ENCODE measurements around the gene MOCS1.
"Not testable (repeated sequence)": the region's sequence is repeated elsewhere in the genome, so short reads cannot be mapped to it uniquely, and the experiment has no call there.

The MOCS1 gene

GRCh38 chr6:39934131-39934757 lies at the start of gene MOCS1:
MOCS1 (minus strand) TSS chr6:39934462; CDS start chr6:39934417, 45 bp downstream.
- DNase-seq: peak; percentile 40

DNA sequence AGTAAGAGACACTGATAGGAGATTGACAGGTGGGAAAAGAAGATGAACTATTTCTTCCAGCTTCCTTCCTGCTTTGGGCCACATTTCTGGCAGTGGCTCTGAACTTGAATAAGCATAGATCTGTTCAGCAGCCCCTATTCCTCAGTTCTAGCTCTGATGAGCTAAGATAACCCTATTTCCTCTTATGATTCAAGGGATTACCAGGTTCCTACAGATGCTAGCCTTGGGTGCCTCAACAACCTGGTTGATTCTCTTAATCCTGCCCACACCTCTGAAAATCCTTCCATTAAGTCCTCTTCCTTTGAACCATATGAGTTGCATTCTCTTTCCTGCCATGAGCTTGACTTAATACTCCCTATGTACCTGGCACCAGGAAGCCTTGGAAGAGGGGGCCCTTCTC lies 49.8 kb upstream of the MOCS1 start:
- DNase-seq: no peak

GRCh38 chr6:39983193-39983592 lies 48.9 kb upstream of the MOCS1 start:
- no peak for DNase-seq

GRCh38 chr6:39982720-39983119 lies 48.5 kb upstream of the MOCS1 start:
- DNase-seq: no peak

GRCh38 chr6:39980839-39981580 lies 46.7 kb upstream of the MOCS1 start:
- DNase-seq: peak; percentile 50

DNA sequence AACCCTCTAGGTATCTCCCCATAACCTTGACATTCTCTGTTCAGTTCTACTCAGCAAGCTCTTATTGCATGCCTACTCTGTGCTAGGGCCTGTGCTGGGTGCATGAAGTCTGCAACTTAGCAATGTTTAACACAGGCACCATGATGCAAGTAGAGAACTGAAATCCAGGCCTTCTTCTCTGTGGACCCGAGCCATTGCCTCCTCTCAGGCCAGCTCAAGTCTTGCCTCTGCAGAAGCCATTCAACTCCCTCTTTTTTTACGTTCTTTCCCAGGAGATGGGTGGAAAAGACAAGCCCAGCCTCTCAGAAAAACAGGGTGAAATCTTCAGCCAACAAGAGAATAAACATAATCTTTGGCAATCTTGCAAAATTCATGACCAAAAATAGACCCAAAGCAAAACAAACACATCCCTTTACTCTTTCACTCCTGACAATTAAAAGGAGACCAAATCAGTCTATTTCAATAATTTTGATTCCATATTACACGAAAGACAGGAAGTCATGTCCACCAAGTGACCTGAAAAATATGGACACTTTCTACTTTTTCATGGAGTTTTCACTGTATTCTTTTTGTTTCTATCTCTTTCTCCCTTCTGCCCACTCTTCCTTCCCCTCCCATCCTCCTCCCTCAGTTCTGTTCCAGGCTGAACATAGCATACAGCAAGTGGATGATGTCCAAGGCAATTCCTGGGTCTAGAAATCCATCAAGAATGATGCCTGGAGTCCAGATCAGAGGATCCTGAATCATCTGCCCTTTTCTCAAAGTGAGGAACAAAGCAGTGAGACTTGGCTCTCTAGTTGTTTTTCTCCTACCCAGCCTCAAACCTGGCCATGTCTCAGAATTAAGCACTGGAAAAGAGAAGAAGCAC lies 45.4 kb upstream of the MOCS1 start:
- DNase-seq: no peak

DNA sequence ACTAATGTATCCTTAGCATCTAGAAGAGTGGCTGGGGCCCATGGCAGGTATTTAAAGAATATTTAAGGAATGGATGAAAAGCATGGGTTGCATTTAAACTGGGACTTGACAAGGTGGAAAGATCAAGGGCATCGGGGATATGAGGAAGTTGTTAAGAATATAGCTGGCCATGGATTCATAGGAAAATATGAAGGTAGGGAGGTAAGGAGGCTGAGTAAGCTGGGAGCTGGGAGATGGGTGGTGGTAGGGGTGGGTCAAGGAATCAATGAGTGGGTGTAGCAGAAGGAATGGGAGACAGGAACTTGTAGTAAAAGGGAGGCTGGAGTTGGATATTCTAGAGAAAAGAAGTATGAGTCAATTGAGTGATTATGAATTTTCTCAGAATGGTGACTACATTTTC lies 44.0 kb upstream of the MOCS1 start:
- DNase-seq: no peak

DNA sequence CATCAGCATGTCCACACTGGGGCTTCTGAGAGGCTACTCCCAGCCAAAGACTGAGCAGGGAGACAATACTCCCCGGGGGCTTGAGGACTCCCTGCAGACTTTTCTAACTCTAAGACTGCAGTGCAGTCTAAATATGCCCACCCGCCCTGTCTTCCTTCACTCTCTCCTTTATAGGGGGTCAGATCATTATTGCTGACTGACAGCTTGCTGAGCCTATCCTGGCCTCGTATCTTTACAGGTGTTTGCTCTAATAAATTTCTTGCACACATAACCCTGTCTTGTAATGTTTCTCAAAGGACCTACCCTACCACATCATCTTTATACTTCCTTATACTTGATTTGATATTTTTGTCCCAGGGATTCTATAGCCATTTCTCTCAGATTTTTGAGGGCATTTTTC lies 39.4 kb upstream of the MOCS1 start:
- DNase-seq: no peak

DNA sequence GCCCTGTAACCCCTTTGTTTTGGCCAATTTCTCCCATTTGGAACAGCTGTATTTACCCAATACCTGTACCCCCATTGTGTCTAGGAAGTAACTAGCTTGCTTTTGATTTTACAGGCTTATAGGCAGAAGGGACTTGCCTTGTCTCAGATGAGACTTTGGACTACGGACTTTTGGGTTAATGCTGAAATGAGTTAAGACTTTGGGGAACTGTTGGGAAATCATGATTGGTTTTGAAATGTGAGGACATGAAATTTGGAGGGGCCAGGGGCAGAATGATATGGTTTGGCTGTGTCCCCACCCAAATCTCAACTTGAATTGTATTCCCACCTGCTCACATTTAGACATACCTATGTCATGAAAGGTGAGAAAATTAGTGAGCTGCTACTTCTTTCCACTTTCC lies 38.5 kb upstream of the MOCS1 start:
- not testable (repeated sequence) for DNase-seq

DNA sequence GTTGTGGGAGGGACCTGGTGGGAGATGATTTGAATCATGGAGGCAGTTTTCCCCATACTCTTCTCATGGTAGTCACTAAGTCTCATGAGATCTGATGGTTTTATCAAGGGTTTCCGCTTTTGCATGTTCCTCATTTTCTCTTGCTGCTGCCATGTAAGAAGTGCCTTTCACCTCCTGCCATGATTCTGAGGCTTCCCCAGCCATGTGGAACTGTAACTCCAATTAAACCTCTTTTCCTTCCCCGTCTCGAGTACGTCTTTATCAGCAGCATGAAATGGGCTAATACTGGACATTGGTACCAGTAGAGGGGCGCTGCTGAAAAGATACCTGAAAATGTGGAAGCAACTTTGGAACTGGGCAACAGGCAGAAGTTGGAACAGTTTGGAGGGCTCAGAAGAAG lies 36.9 kb upstream of the MOCS1 start:
- DNase-seq: not testable (repeated sequence)

DNA sequence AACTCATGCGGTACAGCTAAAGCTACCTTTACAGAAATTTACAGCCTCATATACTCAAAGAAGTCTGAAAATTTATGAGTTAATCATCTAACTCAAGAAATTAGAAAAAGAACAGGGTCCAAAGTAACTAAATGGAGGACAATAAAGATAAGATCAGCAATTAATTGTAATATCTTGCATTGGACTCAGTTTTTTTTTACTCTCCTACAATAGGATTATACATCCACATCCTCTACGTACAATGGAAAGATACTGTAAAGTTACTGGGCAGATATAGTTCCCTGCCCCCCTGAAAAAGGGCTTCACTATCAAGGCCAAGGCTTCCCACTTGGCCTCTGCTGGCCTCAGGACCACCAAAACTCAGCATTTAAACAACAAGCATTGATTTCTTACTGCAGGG lies 31.5 kb upstream of the MOCS1 start:
- no peak for DNase-seq

GRCh38 chr6:39964530-39964929 lies 30.3 kb upstream of the MOCS1 start:
- DNase-seq: no peak

- DNase-seq: no peak
Observed at GRCh38 chr6:39964094-39964493, 29.8 kb upstream of the MOCS1 start.

DNA sequence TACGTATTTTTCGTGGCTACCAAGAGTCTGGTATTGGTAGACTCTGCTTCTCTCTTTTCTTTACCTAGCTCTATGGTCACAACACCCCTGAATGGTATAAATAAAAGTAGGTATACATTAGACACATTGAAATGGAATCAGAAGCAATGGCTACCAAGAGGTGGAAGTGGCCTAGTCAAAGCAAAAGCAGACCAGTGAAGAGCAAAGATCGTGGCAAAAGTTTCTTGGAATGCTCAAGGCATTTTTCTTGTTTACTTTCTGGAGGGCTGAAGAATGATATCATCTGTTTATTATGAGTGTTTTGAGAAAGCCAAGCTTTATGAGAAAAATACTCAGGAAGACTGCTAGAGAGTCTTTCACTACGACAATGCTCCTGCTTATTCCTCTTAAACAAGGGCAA lies 28.6 kb upstream of the MOCS1 start:
- no peak for DNase-seq

DNA sequence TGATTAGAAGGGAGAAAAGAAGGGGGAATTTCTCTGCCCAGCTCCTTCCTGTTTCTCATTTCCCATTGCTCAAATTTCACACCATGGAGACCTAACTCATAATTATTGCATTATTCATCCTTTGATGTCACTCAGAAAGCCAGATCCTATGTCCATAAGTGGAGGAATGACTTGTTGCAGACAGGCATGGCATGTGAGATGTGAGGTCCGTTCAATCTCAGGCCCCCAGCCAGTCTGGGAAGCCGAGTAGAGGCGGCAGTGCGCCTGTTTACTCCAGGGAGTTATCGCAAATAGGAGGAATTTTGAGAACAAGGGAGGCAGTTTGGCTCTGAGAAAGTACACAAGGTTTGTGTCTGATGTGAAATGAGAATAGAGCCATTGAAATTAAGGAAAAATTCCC lies 26.9 kb upstream of the MOCS1 start:
- no peak for DNase-seq

- DNase-seq: no peak
Observed at GRCh38 chr6:39958947-39959346, 24.7 kb upstream of the MOCS1 start.

- DNase-seq: no peak
Observed at GRCh38 chr6:39956936-39957335, 22.7 kb upstream of the MOCS1 start.

GRCh38 chr6:39953076-39953618 lies 18.9 kb upstream of the MOCS1 start:
- no peak for DNase-seq

DNA sequence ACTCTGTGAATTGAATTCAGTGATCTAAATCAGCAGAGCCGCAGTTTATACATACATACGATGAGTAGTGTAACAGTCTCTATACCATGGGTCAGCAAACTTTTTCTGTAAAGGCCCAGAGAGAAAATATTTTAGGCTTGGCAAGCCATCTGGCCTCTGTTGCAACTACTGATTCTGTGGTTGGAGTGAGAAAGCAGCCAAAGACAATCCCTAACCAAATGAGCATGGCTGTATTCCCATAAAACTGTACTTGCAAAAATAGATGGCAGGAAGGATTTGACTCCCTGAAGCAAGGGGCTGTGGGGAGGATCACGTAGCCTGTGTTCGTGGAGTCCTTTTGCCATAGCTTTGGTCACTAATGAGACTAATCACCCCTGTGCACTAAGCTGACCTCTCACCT lies 17.9 kb upstream of the MOCS1 start:
- DNase-seq: no peak

GRCh38 chr6:39951716-39952115 lies 17.5 kb upstream of the MOCS1 start:
- no peak for DNase-seq

- DNase-seq: no peak
Observed at GRCh38 chr6:39951191-39951590, 16.9 kb upstream of the MOCS1 start.

- DNase-seq: no peak
Observed at GRCh38 chr6:39950125-39950720, 16.0 kb upstream of the MOCS1 start.

- no peak for DNase-seq
Observed at GRCh38 chr6:39948199-39948791, 14.0 kb upstream of the MOCS1 start.

All from DMS79 treated with DMSO at 0.1 percent for 48 hours (cell line).